ENCODE data around the gene ADAR.

DNA sequence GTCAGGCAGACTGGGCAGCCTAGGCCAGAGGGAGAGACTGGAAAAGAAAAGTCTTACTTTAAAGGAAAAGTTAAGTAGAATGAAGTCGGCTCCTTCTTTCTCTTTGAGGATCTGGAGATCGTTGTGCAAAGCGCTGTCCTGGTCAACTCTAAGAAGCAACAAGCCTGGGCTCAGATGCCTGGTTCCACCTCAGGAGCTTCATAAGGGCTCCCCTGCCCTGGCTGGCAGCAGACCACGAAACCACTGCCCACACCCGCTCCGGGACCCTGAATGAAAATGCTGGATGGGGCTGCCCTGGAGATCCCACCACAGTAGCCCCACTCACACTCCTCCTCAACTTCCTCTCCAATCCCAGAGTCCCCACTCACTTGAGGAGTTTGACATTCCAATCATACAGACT lies 56.0 kb downstream of the ADAR start:
- TF ChIP-seq, protein P1, sequence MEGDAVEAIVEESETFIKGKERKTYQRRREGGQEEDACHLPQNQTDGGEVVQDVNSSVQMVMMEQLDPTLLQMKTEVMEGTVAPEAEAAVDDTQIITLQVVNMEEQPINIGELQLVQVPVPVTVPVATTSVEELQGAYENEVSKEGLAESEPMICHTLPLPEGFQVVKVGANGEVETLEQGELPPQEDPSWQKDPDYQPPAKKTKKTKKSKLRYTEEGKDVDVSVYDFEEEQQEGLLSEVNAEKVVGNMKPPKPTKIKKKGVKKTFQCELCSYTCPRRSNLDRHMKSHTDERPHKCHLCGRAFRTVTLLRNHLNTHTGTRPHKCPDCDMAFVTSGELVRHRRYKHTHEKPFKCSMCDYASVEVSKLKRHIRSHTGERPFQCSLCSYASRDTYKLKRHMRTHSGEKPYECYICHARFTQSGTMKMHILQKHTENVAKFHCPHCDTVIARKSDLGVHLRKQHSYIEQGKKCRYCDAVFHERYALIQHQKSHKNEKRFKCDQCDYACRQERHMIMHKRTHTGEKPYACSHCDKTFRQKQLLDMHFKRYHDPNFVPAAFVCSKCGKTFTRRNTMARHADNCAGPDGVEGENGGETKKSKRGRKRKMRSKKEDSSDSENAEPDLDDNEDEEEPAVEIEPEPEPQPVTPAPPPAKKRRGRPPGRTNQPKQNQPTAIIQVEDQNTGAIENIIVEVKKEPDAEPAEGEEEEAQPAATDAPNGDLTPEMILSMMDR (conservative IDR thresholded peaks at IDR 0.05; ENCODE audit: low read depth, low read length) = no peak
- TF ChIP-seq EZH2 (IDR thresholded peaks at IDR 0.05; ENCODE audit: low read length, unreplicated experiment) = no peak

Data from PC-3 (cell line).